Colonic mucosa (tissue), 4 donors: Measurements from ENCODE around the gene FXN. TPM values are rescaled to one million over a fixed set of nuclear protein-coding genes. Genes with fewer than 3 reads are reported as not detected.

Source experiments
- DNase-seq: peaks from one replicate; pipeline ENCODE4 v3.0.0-alpha.2; 2020
- H3K27ac ChIP-seq: fragments of 200-600 bp; one replicate; pipeline ENCODE4 v1.8.0; 2021
- H3K27me3 ChIP-seq: fragments of 200-600 bp; one replicate; pipeline ENCODE4 v1.8.0; 2021
- H3K36me3 ChIP-seq: fragments of 200-600 bp; one replicate; pipeline ENCODE4 v1.8.0; 2021
- H3K4me1 ChIP-seq: fragments of 200-600 bp; one replicate; pipeline ENCODE4 v1.8.0; 2021; ENCODE audit warnings: mild to moderate bottlenecking
- H3K4me3 ChIP-seq: fragments of 200-600 bp; one replicate; pipeline ENCODE4 v1.8.0; 2021
- H3K9ac ChIP-seq, 2 donors: one replicate each; pipeline ENCODE4 v1.7.0; 2013; ENCODE audit warnings: control low read depth in 2 of 2, low read depth in 2 of 2, low read length in 2 of 2
- H3K9me3 ChIP-seq: fragments of 200-600 bp; one replicate; pipeline ENCODE4 v1.8.0; 2021
- CTCF ChIP-seq: fragments of 200-600 bp; IDR thresholded peaks from one replicate; pipeline ENCODE4 v1.8.0; 2022; ENCODE audit warnings: antibody characterized with exemption, mild to moderate bottlenecking
- intact Hi-C: fragments of 100-400 bp; cut with DNase I; formaldehyde crosslinking; loops from one replicate; pipeline ENCODE4 v1.14.1; 2022
- total RNA-seq, 2 donors: library from RNA; stranded (reverse); fragmentation: NEBNext Ultra II Directional in 1 of 2; extraction: Animal tissue kit (Norgen Biotek cat#: 25700) in 1 of 2; gene quantifications; one replicate each; pipeline ENCODE4 v1.2.1, GENCODE V29; 2021
- donor health status: healthy.
- donor health status: DM: no; HTN: no; CAD: no.
- donor health status: DM: no; HTN: no; CAD: no.

Gene FXN
- total RNA-seq, 2 donors from 2014 or later: 9.7 to 16.9 TPM

DNA sequence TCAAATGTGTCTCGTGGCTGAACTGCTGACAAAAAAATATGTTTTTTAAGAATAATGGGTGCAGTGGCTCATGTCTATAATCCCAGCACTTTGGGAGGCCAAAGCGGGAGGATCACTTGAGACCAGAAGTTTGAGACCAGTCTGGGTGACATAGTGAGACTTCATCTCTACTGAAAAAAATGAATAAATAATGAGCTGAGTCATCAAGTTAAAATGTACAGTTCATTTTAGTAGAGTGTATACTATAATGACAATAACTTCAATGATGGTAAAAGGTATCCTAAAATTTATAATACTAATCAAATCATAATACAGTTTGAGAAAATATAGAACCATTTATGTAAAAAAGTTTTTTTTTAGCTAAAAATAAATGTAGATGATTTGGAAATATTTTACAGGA is 100.6 kb downstream of the FXN start:
- no peak for TF ChIP-seq CTCF
- no peak overlapping the region for H3K9ac ChIP-seq
- H3K36me3 ChIP-seq: no peaks in the 10 kb centered on the region
- DNase-seq: no peak
- no peak overlapping the region for H3K27ac ChIP-seq
- intact Hi-C loops: loop anchor here (10.0 kb wide), 1 partner anchor 59 kb away; no protein-coding TSS in a partner anchor
- H3K27me3 ChIP-seq: no peaks in the 10 kb centered on the region
- no peak overlapping the region for H3K4me3 ChIP-seq
- H3K9me3 ChIP-seq: no peaks in the 10 kb centered on the region
- peaks cover 2% of the 10 kb centered on the region for H3K4me1 ChIP-seq

GRCh38 chr9:69136779-69137178 is 101.2 kb downstream of the FXN start:
- no peak for TF ChIP-seq CTCF
- H3K4me1 ChIP-seq: no peaks in the 10 kb centered on the region
- H3K36me3 ChIP-seq: no peaks in the 10 kb centered on the region
- no peak overlapping the region for H3K9ac ChIP-seq
- H3K4me3 ChIP-seq: no peak overlapping the region
- H3K9me3 ChIP-seq: no peaks in the 10 kb centered on the region
- intact Hi-C loops: loop anchor here (10.0 kb wide), 1 partner anchor 58 kb away; no protein-coding TSS in a partner anchor
- H3K27me3 ChIP-seq: no peaks in the 10 kb centered on the region
- no peak overlapping the region for H3K27ac ChIP-seq
- DNase-seq: no peak

GRCh38 chr9:69137311-69137710 is 101.8 kb downstream of the FXN start:
- Histone ChIP-seq H3K36me3 (no peaks in the 10 kb centered on the region), H3K27ac (no peak overlapping the region), H3K27me3 (no peaks in the 10 kb centered on the region), H3K9ac (no peak overlapping the region), H3K4me3 (no peak overlapping the region), H3K9me3 (no peaks in the 10 kb centered on the region), H3K4me1 (no peaks in the 10 kb centered on the region)
- no peak for DNase-seq
- no peak for TF ChIP-seq CTCF
- intact Hi-C loops: loop anchor here (10.0 kb wide), 1 partner anchor 57 kb away; no protein-coding TSS in a partner anchor

DNA sequence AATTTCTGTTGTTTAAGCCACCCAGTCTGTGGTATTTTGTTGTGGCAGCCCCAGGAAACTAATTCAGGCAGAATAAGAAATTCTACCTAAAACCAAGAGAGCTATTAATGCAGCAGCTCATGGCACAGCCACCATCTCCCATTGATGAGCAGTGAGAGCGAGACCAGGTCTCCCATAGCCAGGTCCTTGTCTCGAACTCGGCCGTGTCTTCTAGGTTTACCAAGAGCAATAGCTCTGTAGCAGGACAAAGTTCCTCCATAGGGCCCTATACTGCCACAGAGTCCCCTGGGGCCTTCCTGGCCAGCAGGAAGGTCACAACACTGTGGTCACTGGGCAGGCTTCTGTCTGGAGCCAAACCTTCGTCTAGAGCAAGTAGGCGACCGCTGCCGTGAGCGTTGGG is 104.0 kb downstream of the FXN start:
- no peak overlapping the region for H3K27ac ChIP-seq
- intact Hi-C loops: loop anchor here (10.0 kb wide), 1 partner anchor 55 kb away; no protein-coding TSS in a partner anchor

DNA sequence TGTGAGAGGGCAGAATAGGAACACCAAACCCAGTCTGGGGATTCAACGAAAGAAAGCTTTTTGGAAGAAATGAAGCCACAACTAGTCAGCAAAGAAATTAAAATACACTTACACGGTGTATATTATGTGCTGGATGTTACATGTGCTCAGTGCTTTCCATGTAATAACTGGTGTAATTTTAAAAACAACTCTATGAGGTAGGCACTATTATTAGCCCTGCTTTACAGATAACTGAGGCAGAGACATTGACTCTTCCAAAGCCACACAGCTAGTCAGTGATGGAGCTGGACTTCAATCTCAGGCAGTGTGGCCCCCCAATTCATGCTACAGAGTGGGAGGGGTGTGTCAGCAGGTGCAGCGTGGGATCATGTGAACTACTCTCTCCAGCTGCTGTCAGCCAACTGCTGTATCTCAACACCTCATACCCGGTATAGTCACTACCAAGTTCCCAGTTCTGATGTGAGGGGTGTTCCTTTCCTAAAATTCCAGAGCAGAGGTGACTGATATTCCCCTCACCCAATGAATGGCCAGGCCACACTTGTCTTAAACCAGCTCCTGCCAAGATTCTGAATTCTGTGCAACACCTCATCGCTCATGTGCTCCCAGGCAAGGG is 104.7 kb downstream of the FXN start:
- no peaks in the 10 kb centered on the region for H3K9me3 ChIP-seq
- H3K36me3 ChIP-seq: no peaks in the 10 kb centered on the region
- no peaks in the 10 kb centered on the region for H3K4me1 ChIP-seq
- no peak overlapping the region for H3K27ac ChIP-seq
- DNase-seq: no peak
- H3K4me3 ChIP-seq: no peak overlapping the region
- no peak for TF ChIP-seq CTCF
- no peak overlapping the region for H3K9ac ChIP-seq
- intact Hi-C loops: no loop called here
- H3K27me3 ChIP-seq: no peaks in the 10 kb centered on the region

More for the DNA sequence above, 104.0 kb downstream of the FXN start:
- TF ChIP-seq CTCF: no peak
- no peaks in the 10 kb centered on the region for H3K27me3 ChIP-seq
- no peaks in the 10 kb centered on the region for H3K36me3 ChIP-seq
- no peak overlapping the region for H3K9ac ChIP-seq
- no peak for DNase-seq
- H3K4me1 ChIP-seq: no peaks in the 10 kb centered on the region
- H3K4me3 ChIP-seq: no peak overlapping the region
- no peaks in the 10 kb centered on the region for H3K9me3 ChIP-seq
